RPMI7951 (cell line): Measurements from ENCODE around the gene SYTL2. TPM values are rescaled to one million over a fixed set of nuclear protein-coding genes. Genes with fewer than 3 reads are reported as not detected.

ENCODE experiments used
- DNase-seq: peaks from one replicate; pipeline ENCODE4 v3.0.0-alpha.2; 2012; ENCODE audit warnings: low read depth
- total RNA-seq: library from RNA; depleted of rRNA; stranded (reverse); fragments of >200 nt; shearing (Covaris generic); gene quantifications from 2 replicates; pipeline ENCODE4 v1.2.3, GENCODE V29; 2014

SYTL2 gene
- total RNA-seq, 1 experiment from 2014 or later, result 66.0 TPM

DNA sequence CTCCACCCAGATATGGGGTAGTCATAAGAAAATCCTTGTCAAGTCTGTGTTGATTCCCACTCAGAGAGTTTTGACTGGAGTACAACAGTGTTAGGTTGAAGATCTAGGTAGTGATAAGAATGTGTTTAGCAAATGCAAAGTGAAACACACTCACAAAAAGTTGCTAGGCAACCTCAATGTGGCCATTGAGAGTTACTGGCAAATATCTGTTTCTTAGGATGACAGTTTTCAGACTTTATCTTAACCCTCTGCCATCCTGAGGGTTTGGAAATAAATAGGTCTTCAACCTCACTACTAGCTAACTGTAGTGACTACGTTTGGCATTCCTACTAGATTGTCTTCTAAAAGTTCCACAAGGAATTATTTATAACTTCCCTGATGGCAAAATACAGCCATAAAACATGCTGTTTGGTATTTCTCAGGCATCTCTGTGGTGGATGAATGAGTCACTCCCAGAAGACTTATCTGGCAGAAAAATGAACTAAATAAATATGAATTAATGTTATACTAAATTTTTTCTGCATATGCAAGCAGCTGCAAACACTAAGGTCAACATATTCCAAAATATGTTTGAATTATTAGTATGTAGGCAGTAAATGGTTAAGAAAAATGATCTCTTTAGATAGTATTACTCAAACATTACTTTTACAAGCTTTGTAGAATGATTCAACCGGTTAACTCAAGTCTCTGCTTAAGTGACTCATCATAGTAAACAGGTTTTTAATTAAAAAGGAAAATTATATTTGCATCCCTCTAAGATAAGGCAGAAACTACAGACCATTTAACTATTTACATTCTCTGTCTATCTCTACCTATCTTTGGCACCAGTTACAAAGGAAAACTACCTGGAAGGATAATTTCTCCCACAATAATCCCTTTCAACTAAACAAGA is 17.1 kb upstream of the SYTL2 start:
- peak; percentile 84 for DNase-seq

DNA sequence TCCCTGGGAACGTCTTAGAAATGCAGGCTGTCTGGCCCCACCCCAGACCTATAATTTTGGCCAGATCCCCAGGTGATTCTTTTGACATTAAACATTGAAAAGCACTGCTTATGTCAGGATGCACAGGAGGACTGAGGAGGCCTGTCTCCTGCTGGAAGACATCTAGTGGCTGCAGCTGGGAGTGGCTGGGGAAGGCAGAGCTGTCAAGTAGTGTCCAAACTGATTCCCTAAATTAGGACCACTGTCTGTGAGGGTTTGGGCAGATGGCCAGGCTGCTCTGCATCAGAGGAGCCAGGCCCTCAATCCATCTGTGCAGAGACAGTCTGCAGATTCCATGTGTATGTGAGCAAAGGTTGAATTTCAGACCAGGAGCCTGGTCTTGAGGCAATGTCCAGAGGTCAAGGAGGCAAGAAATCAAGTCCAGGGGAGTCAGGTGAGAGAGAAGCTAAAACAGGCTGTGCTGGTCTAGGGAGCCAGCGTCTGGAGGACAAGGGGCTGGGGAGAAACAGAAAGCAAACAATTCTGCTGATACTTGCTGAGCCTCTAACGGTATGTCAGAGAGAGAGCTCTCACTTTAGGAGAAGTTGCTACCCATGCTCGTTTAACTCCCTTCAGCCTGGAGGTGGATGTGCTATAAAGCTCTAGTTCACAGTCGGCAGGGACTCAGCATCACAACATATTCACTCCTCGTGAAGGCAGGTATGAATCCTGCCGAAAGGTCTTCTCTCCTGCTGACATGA is 15.3 kb upstream of the SYTL2 start:
- DNase-seq, result peak; percentile 47

GRCh38 chr11:85825616-85826015 is 14.7 kb upstream of the SYTL2 start:
- DNase-seq, result no peak

- no peak for DNase-seq
Measured at GRCh38 chr11:85823816-85824215, 12.9 kb upstream of the SYTL2 start.

- peak; percentile 84 for DNase-seq
Measured at GRCh38 chr11:85822814-85823213, 11.9 kb upstream of the SYTL2 start.

DNA sequence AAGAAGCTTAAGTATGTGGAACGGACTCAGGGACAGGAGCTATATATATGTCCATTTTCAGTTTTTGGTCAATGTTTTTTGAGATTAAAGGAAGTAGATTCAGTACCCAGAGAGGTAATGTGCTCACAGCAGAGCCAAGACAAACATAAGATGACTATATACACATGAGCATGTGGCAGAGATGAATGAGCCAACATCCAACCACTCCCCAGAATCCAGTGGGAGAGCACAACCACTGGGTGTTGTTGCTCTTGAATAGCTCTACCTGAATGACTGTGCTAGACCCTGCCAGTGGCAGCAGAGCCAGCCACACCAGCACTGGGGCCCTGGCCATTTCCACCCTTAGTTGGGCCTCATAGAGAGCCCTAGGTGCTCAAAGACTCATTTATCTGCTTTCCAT is 10.7 kb upstream of the SYTL2 start:
- peak; percentile 46 for DNase-seq

GRCh38 chr11:85819441-85819840 is 8.5 kb upstream of the SYTL2 start:
- no peak for DNase-seq

DNA sequence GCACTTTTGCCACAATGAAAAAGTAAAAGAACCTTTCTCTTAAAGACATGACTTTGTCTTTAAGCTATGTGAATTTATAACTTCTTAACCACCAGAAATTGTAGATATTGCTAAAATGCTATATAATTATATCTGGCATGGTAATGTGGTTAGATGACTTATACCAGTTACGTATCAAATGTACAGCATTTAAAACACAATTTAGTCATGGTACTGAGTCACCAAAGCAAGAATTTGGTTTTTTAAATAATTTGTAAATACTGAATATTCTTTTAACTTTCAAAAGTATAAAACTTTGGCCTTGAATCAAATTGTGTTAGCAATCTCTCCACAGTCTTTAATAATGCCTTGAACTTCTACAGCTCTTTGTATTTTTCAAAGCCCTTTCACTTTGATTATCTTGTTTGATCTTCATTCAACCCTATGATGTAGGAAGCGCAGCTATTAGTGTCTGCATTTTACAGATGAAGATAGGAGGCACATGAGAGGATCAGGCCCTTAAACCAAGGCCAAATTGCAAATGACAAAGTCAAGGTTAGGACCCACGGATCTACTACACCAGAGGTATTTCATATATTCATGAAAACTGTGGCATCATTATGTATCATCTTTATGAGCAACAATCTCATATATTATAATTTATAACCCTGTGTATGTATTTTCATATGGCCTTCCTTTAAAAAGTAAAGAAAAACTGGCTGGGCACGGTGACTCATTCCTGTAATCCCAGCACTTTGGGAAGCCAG is 4.4 kb upstream of the SYTL2 start:
- DNase-seq, result peak; percentile 68

DNA sequence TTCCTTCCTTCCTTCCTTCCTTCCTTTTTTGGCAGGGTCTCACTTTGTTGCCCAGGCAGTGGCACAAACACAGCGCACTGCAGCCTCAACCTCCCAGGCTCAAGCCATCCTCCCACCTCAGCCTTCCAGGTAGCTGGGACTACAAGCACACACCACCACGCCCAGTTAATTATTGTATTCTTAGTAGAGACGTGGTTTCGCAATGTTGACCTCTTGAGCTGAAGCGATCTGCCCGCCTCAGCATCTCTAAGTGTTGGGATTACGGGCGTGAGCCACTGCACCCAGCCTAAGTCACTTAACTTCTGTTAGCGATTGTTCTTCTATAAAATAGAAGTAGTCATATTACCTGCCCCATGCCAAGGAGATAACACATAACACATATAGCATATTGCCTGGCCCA is 2.8 kb upstream of the SYTL2 start:
- DNase-seq, result no peak

DNA sequence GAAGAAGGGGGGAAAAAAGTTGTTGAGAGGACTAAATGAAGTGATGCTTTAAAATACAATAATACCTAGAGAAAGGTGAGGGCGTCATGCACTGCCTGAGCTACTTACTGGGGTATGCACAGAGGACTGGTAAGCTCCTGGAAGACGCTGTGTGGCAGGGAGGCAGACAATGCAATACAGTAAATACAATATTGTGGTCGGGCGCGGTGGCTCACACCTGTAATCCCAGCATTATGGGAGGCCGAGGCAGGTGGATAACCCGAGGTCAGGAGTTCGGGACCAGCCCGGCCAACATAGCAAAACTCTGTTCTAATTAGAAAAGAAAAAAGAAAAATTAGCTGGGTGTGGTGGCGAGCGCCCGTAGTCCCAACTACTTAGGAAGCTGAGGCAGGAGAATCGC is 683 bp upstream of the SYTL2 start:
- no peak for DNase-seq

DNA sequence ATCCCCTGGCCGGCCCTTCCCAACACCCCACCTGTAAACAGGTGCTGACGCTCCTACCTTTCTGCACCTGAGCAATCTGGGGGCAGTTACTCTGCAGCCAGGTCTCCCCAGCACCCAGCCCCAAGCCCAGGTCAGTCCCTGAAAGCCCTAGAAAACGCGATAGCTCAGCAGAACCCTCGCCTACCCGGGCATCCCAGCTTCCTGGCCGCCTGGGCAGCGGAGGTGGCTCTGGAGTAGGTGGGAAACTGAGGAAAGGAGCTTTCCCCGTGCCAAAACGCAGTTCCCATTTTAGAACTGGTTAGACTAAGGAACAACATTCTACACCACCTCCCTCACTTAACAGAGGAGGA is 445 bp downstream of the SYTL2 start:
- no peak for DNase-seq

DNA sequence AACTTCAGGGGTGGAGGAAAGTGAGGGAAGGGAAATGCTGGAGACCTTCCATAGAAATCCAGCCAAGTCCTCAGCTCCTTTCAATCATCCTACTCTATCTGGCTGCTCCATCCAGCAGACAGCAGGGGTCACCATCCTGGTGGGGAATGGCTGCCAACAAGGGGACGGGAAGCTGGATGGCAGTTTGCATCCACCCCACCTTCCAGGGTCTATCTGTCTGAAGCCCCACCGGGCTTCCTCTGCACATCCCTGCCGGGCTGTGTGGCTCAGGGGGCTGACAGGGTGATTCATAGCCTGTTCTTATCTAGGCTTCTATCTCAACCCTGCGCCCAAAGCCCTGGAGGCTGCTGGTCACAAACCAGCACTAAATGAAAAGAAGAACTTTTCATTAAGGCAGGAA is 1.1 kb downstream of the SYTL2 start:
- DNase-seq, result peak; percentile 75

- DNase-seq, result no peak
Measured at GRCh38 chr11:85809191-85809590, 1.8 kb downstream of the SYTL2 start.

GRCh38 chr11:85806876-85807275 is 4.1 kb downstream of the SYTL2 start:
- no peak for DNase-seq

DNA sequence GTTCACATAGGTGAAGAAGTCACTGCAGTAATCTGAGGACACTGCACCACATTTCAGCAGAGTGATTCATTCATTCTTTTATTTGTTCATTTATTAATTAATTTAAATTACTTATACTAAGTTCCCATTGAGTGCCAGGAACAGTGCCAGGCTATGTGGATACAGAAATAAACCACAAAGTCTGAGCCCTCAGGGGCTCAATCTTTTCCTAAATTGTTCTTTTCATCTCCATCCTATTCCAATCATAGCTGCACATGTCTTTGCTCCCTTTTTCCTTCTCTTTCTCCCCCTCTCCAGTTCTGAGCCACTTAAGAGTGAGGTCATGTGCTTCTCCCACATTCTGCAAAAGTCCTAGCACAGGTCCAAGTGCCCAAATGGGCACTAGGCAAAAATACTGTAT is 4.9 kb downstream of the SYTL2 start:
- peak; percentile 28 for DNase-seq

DNA sequence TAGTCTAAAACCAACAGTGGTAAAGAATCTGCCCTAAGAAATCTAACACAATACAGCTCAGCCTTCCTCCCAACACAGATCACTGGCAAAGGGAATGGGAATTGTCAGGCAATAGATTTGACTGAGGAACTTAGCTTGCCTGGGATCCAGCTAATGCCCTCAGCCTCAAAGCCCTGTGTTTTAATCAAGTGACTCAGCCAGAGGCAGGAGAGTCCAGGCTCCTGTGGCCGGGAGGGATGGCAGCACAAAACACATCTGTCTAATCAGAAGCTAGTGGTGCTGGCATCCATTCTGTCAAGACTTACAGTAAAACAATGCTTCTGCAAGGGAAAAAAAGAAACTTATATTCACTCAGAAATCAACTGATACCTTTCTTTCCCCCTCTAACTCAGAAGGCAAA is 5.6 kb downstream of the SYTL2 start:
- peak; percentile 75 for DNase-seq

DNA sequence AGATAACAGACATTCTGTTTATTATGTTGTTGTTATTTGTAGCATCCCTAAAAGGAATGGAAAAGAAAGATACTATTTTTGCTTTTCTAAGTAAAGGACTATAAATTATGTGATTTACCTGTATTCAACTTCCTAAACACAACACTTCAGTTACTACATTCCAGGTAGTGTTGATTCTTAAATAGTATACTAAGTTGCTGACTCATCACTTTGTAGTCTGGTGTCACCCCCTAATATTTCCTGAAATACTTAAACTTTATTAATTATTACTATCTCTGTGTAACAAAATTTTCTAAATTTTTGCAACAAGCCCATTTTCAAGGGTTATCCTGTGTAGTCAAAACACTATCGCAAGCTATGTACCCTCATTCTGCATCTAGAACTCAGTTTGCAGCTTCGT is 7.0 kb downstream of the SYTL2 start:
- no peak for DNase-seq

GRCh38 chr11:85803303-85803702 is 7.6 kb downstream of the SYTL2 start:
- DNase-seq, result no peak

DNA sequence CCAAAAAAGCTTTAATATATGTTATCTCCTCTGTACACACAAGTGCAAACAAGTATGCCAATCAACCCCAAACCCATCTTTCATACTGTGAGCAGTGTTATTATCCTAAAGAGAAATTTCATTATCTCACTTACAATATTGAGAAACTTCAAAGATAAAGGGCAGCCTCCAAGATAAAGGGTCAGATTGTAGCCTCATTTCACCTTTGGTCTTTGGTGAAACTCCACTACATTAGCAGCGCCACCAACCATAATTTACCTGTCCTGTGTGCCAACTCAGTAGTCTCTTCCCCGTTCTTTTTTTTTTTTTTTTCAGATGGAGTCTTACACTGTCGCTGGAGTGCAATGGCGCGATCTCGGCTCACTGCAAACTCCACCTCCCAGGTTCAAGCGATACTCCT is 9.4 kb downstream of the SYTL2 start:
- DNase-seq, result no peak

GRCh38 chr11:85800595-85801342 is 10.2 kb downstream of the SYTL2 start:
- DNase-seq, result no peak

GRCh38 chr11:85799142-85799541 is 11.8 kb downstream of the SYTL2 start:
- DNase-seq, result no peak

DNA sequence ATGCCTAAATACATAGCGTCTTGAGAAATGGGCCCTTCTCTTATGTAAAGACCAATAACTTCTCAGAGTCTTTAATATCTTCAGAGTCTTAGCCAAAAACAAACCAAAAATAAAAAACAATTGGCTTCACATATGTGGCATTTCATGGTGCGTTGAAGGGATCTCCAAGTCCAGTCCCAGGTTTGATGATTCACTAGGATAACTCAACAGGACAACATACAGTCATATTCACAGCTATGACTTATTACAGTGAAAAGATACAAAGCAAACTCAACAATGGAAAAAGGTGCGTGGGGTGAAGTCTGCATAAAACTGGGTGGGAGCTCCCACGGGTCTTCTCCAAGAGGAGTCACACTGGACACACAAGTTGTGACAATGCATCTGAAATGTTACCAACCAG is 12.6 kb downstream of the SYTL2 start:
- DNase-seq, result no peak
